ENCODE measurements around the gene CA10.

CA10 gene

DNA sequence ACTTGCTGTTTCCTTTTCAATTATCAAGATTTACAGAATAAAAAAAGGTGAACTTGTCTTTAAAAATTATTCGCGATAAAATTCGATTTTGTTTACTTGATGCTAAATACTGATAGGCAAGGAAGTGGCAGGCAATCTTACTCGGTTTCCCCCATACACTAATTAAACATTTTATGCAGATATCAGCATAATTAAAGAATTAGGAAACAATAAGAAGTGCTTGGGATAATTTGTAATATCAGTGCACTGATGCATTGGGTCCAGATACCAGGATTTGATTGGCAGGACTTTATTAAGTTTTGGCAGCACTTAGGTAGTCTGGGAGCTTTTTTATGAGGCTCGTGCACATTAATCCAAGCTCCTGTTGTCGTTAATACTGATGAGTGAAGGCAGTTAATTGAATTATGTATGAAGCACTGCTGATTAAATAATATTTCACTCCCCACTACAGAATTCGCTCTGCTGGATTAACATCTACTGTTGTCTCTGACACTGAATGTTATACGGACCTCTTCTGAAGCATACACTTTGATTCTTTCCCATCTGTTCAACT lies 165.6 kb downstream of the CA10 start:
- Histone ChIP-seq H2AFZ (no peak overlapping the region), H3K36me3 (ENCODE audit: control insufficient read depth, insufficient read depth, low read length) (no peaks in the 10 kb centered on the region), H3K4me3 (ENCODE audit: low read depth, low read length) (no peak overlapping the region), H3K9ac (no peak overlapping the region), H3K4me2 (ENCODE audit: low read length) (no peak overlapping the region), H3K27me3 (ENCODE audit: control insufficient read depth, insufficient read depth, low read length) (no peaks in the 10 kb centered on the region), H3K27ac (no peak overlapping the region), H3K79me2 (no peaks in the 10 kb centered on the region), H3K9me3 (ENCODE audit: control insufficient read depth, low read length) (no peaks in the 10 kb centered on the region), H3K4me1 (no peaks in the 10 kb centered on the region)
- TF ChIP-seq, protein P1, sequence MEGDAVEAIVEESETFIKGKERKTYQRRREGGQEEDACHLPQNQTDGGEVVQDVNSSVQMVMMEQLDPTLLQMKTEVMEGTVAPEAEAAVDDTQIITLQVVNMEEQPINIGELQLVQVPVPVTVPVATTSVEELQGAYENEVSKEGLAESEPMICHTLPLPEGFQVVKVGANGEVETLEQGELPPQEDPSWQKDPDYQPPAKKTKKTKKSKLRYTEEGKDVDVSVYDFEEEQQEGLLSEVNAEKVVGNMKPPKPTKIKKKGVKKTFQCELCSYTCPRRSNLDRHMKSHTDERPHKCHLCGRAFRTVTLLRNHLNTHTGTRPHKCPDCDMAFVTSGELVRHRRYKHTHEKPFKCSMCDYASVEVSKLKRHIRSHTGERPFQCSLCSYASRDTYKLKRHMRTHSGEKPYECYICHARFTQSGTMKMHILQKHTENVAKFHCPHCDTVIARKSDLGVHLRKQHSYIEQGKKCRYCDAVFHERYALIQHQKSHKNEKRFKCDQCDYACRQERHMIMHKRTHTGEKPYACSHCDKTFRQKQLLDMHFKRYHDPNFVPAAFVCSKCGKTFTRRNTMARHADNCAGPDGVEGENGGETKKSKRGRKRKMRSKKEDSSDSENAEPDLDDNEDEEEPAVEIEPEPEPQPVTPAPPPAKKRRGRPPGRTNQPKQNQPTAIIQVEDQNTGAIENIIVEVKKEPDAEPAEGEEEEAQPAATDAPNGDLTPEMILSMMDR (IDR thresholded peaks at IDR 0.05): no peak

DNA sequence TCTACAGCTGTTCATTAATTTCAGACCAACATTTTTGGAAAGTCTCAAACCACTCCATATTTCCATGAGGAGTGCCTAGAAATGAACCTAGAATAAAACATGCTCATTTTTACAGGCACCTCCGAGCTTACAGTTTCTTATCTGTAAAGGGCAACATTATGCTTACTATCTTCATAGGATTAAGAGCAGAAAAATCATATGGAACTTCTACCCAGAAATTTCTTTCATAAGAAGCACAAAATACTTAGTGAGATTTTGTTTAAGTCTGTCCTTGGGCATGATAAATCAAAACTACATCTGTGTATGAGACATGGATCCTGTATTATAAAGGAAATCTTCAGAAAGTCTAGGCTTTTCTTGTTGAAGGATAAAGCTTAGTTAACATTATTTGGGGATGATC lies 187.4 kb downstream of the CA10 start:
- no peak overlapping the region for H2AFZ ChIP-seq
- no peak overlapping the region for H3K9ac ChIP-seq
- H3K4me1 ChIP-seq: no peaks in the 10 kb centered on the region
- no peaks in the 10 kb centered on the region for H3K27me3 ChIP-seq (ENCODE audit: control insufficient read depth, insufficient read depth, low read length)
- no peak overlapping the region for H3K27ac ChIP-seq
- no peaks in the 10 kb centered on the region for H3K79me2 ChIP-seq
- TF ChIP-seq, protein P1 (IDR thresholded peaks at IDR 0.05): no peak
- no peak overlapping the region for H3K4me2 ChIP-seq (ENCODE audit: low read length)
- H3K4me3 ChIP-seq (ENCODE audit: low read depth, low read length): no peak overlapping the region
- no peaks in the 10 kb centered on the region for H3K36me3 ChIP-seq (ENCODE audit: control insufficient read depth, insufficient read depth, low read length)
- H3K9me3 ChIP-seq (ENCODE audit: control insufficient read depth, low read length): no peaks in the 10 kb centered on the region

DNA sequence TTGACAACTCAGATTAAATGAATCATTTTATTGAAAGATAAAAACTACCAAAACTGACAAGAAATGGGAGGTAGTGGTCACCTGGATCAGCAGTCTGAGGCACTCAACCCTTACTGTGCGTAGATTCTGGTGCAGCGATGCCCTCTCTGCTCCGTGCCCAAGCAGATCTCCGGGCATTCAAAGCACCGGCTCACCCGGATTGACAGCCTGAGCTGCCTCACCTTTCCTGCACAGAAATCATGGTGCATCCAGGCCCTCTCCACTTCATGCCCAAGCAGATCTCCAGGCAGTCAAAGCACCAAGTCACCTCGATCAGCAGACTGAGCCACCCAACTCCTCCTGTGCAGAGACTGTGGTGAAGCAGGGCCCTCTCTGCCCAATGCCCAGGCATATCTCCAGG lies 196.8 kb downstream of the CA10 start:
- Histone ChIP-seq H3K9ac (no peak overlapping the region), H3K36me3 (ENCODE audit: control insufficient read depth, insufficient read depth, low read length) (no peaks in the 10 kb centered on the region), H3K9me3 (ENCODE audit: control insufficient read depth, low read length) (no peaks in the 10 kb centered on the region), H2AFZ (no peak overlapping the region), H3K4me2 (ENCODE audit: low read length) (no peak overlapping the region), H3K4me1 (no peaks in the 10 kb centered on the region), H3K4me3 (ENCODE audit: low read depth, low read length) (no peak overlapping the region), H3K79me2 (no peaks in the 10 kb centered on the region), H3K27ac (no peak overlapping the region), H3K27me3 (ENCODE audit: control insufficient read depth, insufficient read depth, low read length) (no peaks in the 10 kb centered on the region)
- TF ChIP-seq, protein P1 (IDR thresholded peaks at IDR 0.05): no peak

- Histone ChIP-seq H3K79me2 (no peaks in the 10 kb centered on the region), H2AFZ (no peak overlapping the region), H3K9ac (no peak overlapping the region), H3K4me1 (no peaks in the 10 kb centered on the region), H3K4me3 (ENCODE audit: low read depth, low read length) (no peak overlapping the region), H3K4me2 (ENCODE audit: low read length) (no peak overlapping the region), H3K27ac (no peak overlapping the region), H3K9me3 (ENCODE audit: control insufficient read depth, low read length) (no peaks in the 10 kb centered on the region), H3K27me3 (ENCODE audit: control insufficient read depth, insufficient read depth, low read length) (no peaks in the 10 kb centered on the region), H3K36me3 (ENCODE audit: control insufficient read depth, insufficient read depth, low read length) (no peaks in the 10 kb centered on the region)
- TF ChIP-seq, protein P1 (IDR thresholded peaks at IDR 0.05): no peak
Measured at GRCh38 chr17:51957786-51958185, 200.7 kb downstream of the CA10 start.

DNA sequence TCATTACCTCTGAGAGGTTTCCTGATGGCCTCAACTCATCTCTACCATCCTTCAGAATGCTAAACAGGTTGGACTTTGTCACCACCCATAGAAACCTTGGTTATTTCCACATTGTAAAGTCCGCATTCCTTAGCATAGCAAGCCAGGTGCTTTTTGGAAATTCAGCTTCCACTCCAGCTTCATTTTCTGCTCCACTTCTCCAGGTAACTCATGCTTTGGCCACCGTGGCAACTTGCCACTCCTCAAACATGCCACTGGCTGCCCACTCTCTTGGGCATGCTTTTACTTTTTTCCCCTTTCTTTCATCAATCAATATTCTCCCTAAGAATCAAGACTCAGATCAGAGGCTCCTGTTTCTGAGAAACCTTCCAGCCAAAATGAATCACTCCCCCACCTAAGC lies 203.3 kb downstream of the CA10 start:
- H3K9me3 ChIP-seq (ENCODE audit: control insufficient read depth, low read length): no peaks in the 10 kb centered on the region
- TF ChIP-seq, protein P1 (IDR thresholded peaks at IDR 0.05): no peak
- H2AFZ ChIP-seq: no peak overlapping the region
- no peak overlapping the region for H3K4me3 ChIP-seq (ENCODE audit: low read depth, low read length)
- no peaks in the 10 kb centered on the region for H3K4me1 ChIP-seq
- H3K27ac ChIP-seq: no peak overlapping the region
- no peak overlapping the region for H3K4me2 ChIP-seq (ENCODE audit: low read length)
- H3K27me3 ChIP-seq (ENCODE audit: control insufficient read depth, insufficient read depth, low read length): no peaks in the 10 kb centered on the region
- H3K36me3 ChIP-seq (ENCODE audit: control insufficient read depth, insufficient read depth, low read length): no peaks in the 10 kb centered on the region
- H3K79me2 ChIP-seq: no peaks in the 10 kb centered on the region
- H3K9ac ChIP-seq: no peak overlapping the region

Data from parathyroid adenoma (tissue), 2 donors.